Erythroblast (primary cell): ENCODE measurements around the gene TEX2.

Experiments used
- GATA1 ChIP-seq: IDR thresholded peaks from 2 replicates; pipeline ENCODE4 v1.6.1; 2011; ENCODE audit warnings: low read depth, mild to moderate bottlenecking, control low read depth, low read length, moderate library complexity
- POLR2A ChIP-seq: IDR thresholded peaks from 2 replicates; pipeline ENCODE4 v1.6.1; 2011; ENCODE audit warnings: mild to moderate bottlenecking, low read length

GRCh38 chr17:64151016-64151368, 112.1 kb downstream of the TEX2 start:
- TF ChIP-seq POLR2A (no peak), GATA1 (no peak)
